Choroid plexus epithelial cell (primary cell): ENCODE results near the gene NEUROG2.

Experiments
- DNase-seq: peaks from one replicate; pipeline ENCODE4 v3.0.0-alpha.2; 2010; ENCODE audit warnings: low read depth
- H3K4me3 ChIP-seq: 2 replicates; pipeline ENCODE4 v1.5.1; 2011; ENCODE audit warnings: low read depth, mild to moderate bottlenecking, control low read depth, low read length, moderate library complexity
- CTCF ChIP-seq: conservative IDR thresholded peaks from 2 replicates; pipeline ENCODE4 v1.5.1; 2011; ENCODE audit warnings: low read depth, mild to moderate bottlenecking, control low read depth, inconsistent platforms, low read length, moderate library complexity

Gene NEUROG2

DNA sequence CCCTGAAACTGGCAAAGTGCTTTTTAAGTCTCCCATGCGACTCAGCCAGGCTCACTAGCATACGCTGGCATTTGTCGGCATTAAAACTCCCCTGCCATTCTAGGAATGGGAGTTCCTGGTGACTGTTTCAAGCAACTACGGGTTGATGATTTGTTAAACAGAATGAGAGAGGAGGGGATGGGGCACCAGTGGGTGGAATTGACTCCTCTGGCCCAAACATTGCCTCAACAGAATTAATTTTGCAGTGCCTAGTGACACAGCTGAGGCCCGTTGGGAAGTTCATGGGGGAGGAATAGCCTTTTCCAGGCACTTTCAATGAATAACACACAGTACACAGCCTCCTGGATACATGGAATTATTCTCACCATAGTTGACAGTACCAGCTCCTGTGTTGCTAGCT is 30.1 kb downstream of the NEUROG2 start:
- no peak for TF ChIP-seq CTCF
- H3K4me3 ChIP-seq, result no peak overlapping the region
- DNase-seq, result no peak

GRCh38 chr4:112473985-112474384 is 42.0 kb downstream of the NEUROG2 start:
- no peak overlapping the region for H3K4me3 ChIP-seq
- no peak for TF ChIP-seq CTCF
- no peak for DNase-seq

DNA sequence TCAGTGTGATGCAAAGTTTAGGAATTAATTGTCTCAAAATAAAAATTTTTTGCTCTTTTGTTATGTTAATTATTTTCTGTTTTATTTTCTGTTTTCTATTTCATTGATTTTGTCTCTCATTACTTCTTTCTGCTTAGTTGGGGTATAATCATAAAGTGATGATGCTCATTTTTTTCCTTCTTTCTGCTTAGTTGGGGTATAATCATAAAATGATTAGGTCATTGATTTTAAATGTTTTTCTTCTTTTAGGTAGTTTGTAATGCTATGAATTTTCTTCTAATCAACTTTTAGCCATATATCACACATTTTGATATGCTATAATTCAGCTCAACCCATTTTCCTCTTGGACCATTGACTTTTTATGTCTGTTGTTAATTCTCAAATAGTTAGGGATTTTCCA is 43.7 kb downstream of the NEUROG2 start:
- DNase-seq, result no peak
- H3K4me3 ChIP-seq, result no peak overlapping the region
- TF ChIP-seq CTCF, result no peak
